GM12878 (cell line): Measurements from ENCODE around the gene ILKAP. TPM values are rescaled to one million over a fixed set of nuclear protein-coding genes. Genes with fewer than 3 reads are reported as not detected.

ENCODE experiments used
- ATF7 ChIP-seq: fragments of 450-650 bp; IDR thresholded peaks from 2 replicates; pipeline ENCODE4 v1.6.1; 2016; ENCODE audit warnings: low read depth, mild to moderate bottlenecking
- BACH1 ChIP-seq: fragments of 450-650 bp; IDR thresholded peaks from 2 replicates; pipeline ENCODE4 v1.6.1; 2017; ENCODE audit warnings: mild to moderate bottlenecking, borderline replicate concordance
- BCL11A ChIP-seq: IDR thresholded peaks from 2 replicates; pipeline ENCODE4 v1.6.1; 2011; ENCODE audit warnings: low read depth, low read length
- CREM ChIP-seq: IDR thresholded peaks from 2 replicates; pipeline ENCODE4 v1.6.1; 2014; ENCODE audit warnings: antibody characterized with exemption, low read depth
- FOXM1 ChIP-seq: IDR thresholded peaks from 2 replicates; pipeline ENCODE4 v1.6.1; 2012; ENCODE audit warnings: low read depth, mild to moderate bottlenecking, inconsistent platforms, low read length, moderate library complexity
- HDAC6 ChIP-seq: fragments of 200-600 bp; sonication (generic); IDR thresholded peaks from one replicate; pipeline ENCODE4 v1.8.0; 2017; ENCODE audit warnings: antibody characterized with exemption; ENCODE audit not compliant: unreplicated experiment
- IRF4 ChIP-seq: IDR thresholded peaks from 2 replicates; pipeline ENCODE4 v1.6.1; 2011; ENCODE audit warnings: low read depth, low read length
- LARP7 ChIP-seq: fragments of 450-650 bp; IDR thresholded peaks from 2 replicates; pipeline ENCODE4 v1.6.1; 2017; ENCODE audit warnings: mild to moderate bottlenecking
- MTA2 ChIP-seq: fragments of 450-650 bp; IDR thresholded peaks from 2 replicates; pipeline ENCODE4 v1.6.1; 2016; ENCODE audit warnings: low read depth, mild to moderate bottlenecking, moderate library complexity
- NR2C2 ChIP-seq: IDR thresholded peaks from 2 replicates; pipeline ENCODE4 v1.6.1; 2011; ENCODE audit warnings: borderline replicate concordance, low read depth; ENCODE audit not compliant: control insufficient read depth, insufficient read length
- PML ChIP-seq: IDR thresholded peaks from 2 replicates; pipeline ENCODE4 v1.6.1; 2012; ENCODE audit warnings: low read length, inconsistent platforms
- POLR2AphosphoS5 ChIP-seq: IDR thresholded peaks from 2 replicates; pipeline ENCODE4 v1.6.1; 2011; ENCODE audit warnings: mild to moderate bottlenecking, low read length, inconsistent platforms
- POU2F2 ChIP-seq: IDR thresholded peaks from 3 replicates; pipeline ENCODE4 v1.6.1; 2011; ENCODE audit warnings: low read depth, mild to moderate bottlenecking, low read length, borderline replicate concordance
- RELA ChIP-seq: fragments of 450-650 bp; IDR thresholded peaks from 2 replicates; pipeline ENCODE4 v1.8.0; 2014; ENCODE audit warnings: borderline replicate concordance; ENCODE audit not compliant: partially characterized antibody
- SMAD1 ChIP-seq: fragments of 450-650 bp; IDR thresholded peaks from 2 replicates; pipeline ENCODE4 v1.6.1; 2018; ENCODE audit warnings: mild to moderate bottlenecking, low read depth; ENCODE audit not compliant: partially characterized antibody
- SREBF2 ChIP-seq: IDR thresholded peaks from 2 replicates; pipeline ENCODE4 v1.6.1; 2012; ENCODE audit warnings: mild to moderate bottlenecking, low read length
- STAT3 ChIP-seq: IDR thresholded peaks from 2 replicates; pipeline ENCODE4 v1.6.1; 2011; ENCODE audit warnings: low read depth, low read length, improper control_type of control experiment
- TBL1XR1 ChIP-seq: IDR thresholded peaks from 2 replicates; pipeline ENCODE4 v1.6.1; 2012; ENCODE audit warnings: low read depth, low read length, improper control_type of control experiment
- TCF7 ChIP-seq: IDR thresholded peaks from 2 replicates; pipeline ENCODE4 v1.6.1; 2014; ENCODE audit warnings: antibody characterized with exemption, borderline replicate concordance
- ZNF622 ChIP-seq: fragments of 450-650 bp; IDR thresholded peaks from 2 replicates; pipeline ENCODE4 v1.6.1; 2017; ENCODE audit warnings: mild to moderate bottlenecking, inconsistent platforms
- ZZZ3 ChIP-seq: IDR thresholded peaks from 2 replicates; pipeline ENCODE4 v1.6.1; 2011; ENCODE audit warnings: low read depth; ENCODE audit not compliant: control insufficient read depth, insufficient read length
- polyA plus RNA-seq, 11 experiments: library from polyadenylated mRNA; depleted of rRNA in 4 of 11; unstranded in 6 of 11; stranded (reverse) in 5 of 11; fragments of >200 nt; fragmentation: Nextera tagmentation in 4 of 11; fragmentation: Illumina TruSeq in 1 of 11; extraction: Ambion mirVana in 4 of 11; extraction: Trizol in 1 of 11; gene quantifications; 1 replicate in 1 of 11; 2 replicates in 10 of 11; pipeline versions ENCODE4 v1.2.1 to v1.2.3, GENCODE V29; 2011 to 2016; ENCODE audit warnings: inconsistent platforms in 2 of 11, missing spikeins in 2 of 11, low read depth in 1 of 11
- total RNA-seq, 4 experiments: library from RNA; depleted of rRNA in 3 of 4; stranded (reverse); fragments of >200 nt in 3 of 4; fragmentation: Illumina TruSeq in 1 of 4; extraction: Trizol in 1 of 4; gene quantifications; 2 replicates each; pipeline versions ENCODE4 v1.2.1 to v1.2.3, GENCODE V29; 2013 to 2021
- TF ChIP-seq, protein P1 (sequence below): IDR thresholded peaks from 2 replicates; pipeline ENCODE4 v1.6.1; 2011; ENCODE audit warnings: borderline replicate concordance, low read depth, mild to moderate bottlenecking, moderate library complexity, mixed read lengths, low read length; ENCODE audit not compliant: insufficient read depth; ENCODE audit errors: extremely low read length
- TF ChIP-seq, protein P2 (sequence below): IDR thresholded peaks from 2 replicates; pipeline ENCODE4 v1.6.1; 2012; ENCODE audit warnings: low read depth, low read length, improper control_type of control experiment
- TF ChIP-seq, protein P3 (sequence below): fragments of 450-650 bp; IDR thresholded peaks from 2 replicates; pipeline ENCODE4 v1.6.1; 2018; ENCODE audit warnings: borderline replicate concordance, mild to moderate bottlenecking; ENCODE audit not compliant: partially characterized antibody
- TF ChIP-seq, protein P4 (sequence below): fragments of 450-650 bp; IDR thresholded peaks from 2 replicates; pipeline ENCODE4 v1.6.1; 2017; ENCODE audit warnings: low read depth, mild to moderate bottlenecking, moderate library complexity

ILKAP gene
- total and polyA plus RNA-seq, 10 of the 15 experiments (the other 5 are each of a cell fraction or from before 2014, with no cell fraction given), result 4.2 to 65.3 (median 37.3) TPM

DNA sequence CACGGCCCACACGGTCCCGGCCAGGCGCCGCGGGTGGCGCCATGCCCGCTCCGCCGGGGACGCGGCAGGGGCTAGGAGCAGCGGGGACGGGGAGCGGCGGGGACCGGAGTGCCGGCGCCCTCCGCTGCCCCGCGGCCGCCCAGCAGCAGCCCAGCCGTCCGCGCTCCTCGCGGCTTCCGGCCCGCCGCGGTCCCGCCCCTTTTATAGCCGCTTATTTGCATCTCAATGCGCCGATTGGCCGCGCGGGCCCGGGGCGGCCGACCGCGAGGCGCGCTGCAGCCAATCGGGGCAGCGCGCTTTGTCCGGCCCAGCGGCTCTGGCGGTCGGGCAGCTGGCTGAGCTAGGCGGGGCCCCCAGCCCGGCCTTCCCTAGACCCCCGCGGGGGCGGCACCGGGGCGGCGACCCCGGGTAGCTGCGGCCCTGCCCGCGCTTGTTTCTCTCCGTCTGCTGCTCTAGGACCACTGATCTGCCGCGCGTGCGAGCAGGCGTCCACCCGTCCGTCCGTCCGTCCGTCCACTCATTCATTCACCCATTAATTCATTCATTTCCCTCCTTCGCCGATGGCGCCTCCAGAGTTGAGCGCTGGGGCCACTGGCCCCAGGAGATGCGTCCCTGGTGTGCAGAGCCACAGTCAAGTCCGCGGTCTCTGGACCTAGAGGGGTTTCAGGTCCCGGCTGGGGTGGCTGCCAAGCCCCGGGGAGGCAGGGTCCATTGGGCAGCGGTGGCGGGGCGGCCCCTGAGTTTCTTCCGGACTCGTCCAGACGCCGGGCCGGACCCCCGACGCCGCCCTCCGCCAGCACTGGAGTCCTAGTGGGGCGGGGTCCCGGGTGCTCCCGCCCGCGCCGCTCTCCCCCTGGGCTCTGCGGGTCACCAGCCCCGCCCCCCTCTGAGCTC is 36.6 kb upstream of the ILKAP start, which contains the start of gene HES6 (continued):
- TF ChIP-seq NR2C2 (no peak), POU2F2 (peak; percentile 87; the same call in 2 of the 3 replicates), HDAC6 (no peak), MTA2 (no peak), TBL1XR1 (no peak), ATF7 (no peak), SREBF2 (no peak), PML (no peak), LARP7 (peak; percentile 88), POLR2AphosphoS5 (peak; percentile 37; the same call in 1 of the 2 replicates), RELA (no peak), BACH1 (0 out of 2 replicates have a peak, but pooled peaks have one; percentile 63), FOXM1 (no peak), ZNF622 (no peak), BCL11A (no peak), IRF4 (no peak), ZZZ3 (no peak), CREM (no peak), SMAD1 (no peak), TCF7 (no peak), STAT3 (no peak)
- TF ChIP-seq, protein P1, sequence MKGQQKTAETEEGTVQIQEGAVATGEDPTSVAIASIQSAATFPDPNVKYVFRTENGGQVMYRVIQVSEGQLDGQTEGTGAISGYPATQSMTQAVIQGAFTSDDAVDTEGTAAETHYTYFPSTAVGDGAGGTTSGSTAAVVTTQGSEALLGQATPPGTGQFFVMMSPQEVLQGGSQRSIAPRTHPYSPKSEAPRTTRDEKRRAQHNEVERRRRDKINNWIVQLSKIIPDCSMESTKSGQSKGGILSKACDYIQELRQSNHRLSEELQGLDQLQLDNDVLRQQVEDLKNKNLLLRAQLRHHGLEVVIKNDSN, result no peak
- TF ChIP-seq, protein P2, sequence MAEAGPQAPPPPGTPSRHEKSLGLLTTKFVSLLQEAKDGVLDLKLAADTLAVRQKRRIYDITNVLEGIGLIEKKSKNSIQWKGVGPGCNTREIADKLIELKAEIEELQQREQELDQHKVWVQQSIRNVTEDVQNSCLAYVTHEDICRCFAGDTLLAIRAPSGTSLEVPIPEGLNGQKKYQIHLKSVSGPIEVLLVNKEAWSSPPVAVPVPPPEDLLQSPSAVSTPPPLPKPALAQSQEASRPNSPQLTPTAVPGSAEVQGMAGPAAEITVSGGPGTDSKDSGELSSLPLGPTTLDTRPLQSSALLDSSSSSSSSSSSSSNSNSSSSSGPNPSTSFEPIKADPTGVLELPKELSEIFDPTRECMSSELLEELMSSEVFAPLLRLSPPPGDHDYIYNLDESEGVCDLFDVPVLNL, result no peak
- TF ChIP-seq, protein P3, sequence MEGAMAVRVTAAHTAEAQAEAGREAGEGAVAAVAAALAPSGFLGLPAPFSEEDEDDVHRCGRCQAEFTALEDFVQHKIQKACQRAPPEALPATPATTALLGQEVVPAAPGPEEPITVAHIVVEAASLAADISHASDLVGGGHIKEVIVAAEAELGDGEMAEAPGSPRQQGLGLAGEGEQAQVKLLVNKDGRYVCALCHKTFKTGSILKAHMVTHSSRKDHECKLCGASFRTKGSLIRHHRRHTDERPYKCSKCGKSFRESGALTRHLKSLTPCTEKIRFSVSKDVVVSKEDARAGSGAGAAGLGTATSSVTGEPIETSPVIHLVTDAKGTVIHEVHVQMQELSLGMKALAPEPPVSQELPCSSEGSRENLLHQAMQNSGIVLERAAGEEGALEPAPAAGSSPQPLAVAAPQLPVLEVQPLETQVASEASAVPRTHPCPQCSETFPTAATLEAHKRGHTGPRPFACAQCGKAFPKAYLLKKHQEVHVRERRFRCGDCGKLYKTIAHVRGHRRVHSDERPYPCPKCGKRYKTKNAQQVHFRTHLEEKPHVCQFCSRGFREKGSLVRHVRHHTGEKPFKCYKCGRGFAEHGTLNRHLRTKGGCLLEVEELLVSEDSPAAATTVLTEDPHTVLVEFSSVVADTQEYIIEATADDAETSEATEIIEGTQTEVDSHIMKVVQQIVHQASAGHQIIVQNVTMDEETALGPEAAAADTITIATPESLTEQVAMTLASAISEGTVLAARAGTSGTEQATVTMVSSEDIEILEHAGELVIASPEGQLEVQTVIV, result no peak
- TF ChIP-seq, protein P4, sequence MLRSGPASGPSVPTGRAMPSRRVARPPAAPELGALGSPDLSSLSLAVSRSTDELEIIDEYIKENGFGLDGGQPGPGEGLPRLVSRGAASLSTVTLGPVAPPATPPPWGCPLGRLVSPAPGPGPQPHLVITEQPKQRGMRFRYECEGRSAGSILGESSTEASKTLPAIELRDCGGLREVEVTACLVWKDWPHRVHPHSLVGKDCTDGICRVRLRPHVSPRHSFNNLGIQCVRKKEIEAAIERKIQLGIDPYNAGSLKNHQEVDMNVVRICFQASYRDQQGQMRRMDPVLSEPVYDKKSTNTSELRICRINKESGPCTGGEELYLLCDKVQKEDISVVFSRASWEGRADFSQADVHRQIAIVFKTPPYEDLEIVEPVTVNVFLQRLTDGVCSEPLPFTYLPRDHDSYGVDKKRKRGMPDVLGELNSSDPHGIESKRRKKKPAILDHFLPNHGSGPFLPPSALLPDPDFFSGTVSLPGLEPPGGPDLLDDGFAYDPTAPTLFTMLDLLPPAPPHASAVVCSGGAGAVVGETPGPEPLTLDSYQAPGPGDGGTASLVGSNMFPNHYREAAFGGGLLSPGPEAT, result no peak
